T-helper 2 cell (primary cell): Measurements from ENCODE around the gene SLC35F3.
"Not testable (repeated sequence)": the region's sequence is repeated elsewhere in the genome, so short reads cannot be mapped to it uniquely, and the experiment has no call there.

Experiments
- DNase-seq, 5 experiments: peaks; one replicate each; pipeline versions ENCODE4 v3.0.0 to v3.0.0-alpha.2; 2012 to 2022

The SLC35F3 gene

DNA sequence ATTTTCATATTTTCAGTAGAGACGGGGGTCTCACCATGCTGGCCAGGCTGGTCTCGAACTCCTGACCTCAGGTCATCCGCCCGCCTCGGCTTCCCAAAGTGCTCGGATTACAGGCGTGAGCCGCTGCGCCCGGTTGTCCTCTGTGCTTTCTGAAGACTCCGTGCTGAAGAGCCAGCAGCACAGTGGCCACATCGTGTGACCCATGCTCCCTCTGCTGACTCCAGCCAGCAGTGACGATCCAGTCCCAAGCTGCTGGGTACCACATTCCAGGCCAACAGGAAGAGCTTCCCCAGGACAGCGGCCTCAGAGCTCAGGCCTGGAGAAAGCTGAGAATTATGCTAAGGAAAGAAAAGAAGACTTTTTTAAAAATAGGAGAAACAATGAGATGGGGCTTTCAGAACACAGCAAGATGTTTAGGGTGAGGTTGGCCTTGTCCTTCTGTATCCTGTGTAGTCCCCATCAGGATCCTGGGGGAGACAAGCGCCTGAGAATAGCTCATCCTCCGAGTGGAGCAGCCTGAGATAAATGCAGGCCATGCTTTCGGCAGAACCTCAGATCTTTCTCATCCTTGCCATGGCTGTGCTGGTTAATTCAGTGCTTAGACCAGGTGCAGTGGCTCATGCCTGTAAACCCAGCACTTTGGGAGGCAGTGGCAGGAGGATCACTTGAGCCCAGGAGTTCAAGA is 207.1 kb downstream of the SLC35F3 start:
- DNase-seq, result no peak

DNA sequence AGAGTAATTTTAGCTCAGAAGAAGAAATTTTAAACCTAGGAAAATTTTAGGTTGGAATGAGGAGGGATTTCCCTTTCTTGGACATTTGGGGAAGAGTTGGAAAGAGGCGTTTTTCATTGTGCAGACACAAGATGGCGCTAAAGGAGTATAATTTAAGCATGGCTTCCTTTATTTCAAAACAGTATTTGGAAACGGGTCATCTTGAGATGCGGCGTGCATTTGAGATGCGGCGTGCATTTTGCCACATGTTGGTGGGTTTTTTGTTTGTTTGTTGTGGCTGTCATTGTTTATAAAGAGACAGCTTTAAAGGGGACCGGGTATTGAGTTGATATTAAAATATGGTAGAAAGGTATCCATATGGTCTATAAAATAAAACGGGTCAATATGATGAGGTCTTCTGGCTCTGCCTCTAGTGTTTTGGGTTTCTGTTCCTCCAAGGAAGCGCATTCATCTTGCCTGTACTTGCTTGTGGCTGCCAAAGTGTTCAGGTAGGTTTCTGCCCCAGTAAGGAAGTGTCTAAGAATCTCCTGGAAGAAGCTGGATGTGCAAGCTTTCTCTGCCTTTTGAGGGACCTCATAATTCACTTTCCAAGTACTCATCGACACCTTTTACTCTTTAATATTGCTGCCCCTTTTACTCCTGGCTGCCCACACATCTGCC is 210.3 kb downstream of the SLC35F3 start:
- DNase-seq, result peak in 1 of 5 experiments; percentile 62

DNA sequence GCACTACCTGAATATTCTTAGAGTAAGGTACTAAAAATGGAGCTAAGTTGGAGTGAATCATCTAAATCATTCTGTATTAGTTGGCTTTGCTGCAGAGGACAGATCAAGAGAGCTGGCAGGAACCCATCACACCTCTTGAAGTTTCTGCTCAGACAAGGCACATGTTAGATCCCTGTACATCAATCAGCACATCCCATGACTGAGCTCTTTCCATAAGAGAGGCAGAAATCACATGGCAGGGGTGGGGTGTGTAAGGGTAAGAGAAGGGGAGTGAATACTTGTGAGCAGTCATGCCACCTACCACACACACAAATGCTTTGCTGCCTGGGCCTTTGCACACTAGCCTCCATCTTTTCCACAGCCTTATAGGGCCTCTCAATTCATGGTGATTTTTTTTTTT is 214.4 kb downstream of the SLC35F3 start:
- no peak for DNase-seq

GRCh38 chr1:234119431-234119830 is 215.0 kb downstream of the SLC35F3 start:
- no peak for DNase-seq

GRCh38 chr1:234120327-234120944 is 216.0 kb downstream of the SLC35F3 start:
- DNase-seq, result no peak

DNA sequence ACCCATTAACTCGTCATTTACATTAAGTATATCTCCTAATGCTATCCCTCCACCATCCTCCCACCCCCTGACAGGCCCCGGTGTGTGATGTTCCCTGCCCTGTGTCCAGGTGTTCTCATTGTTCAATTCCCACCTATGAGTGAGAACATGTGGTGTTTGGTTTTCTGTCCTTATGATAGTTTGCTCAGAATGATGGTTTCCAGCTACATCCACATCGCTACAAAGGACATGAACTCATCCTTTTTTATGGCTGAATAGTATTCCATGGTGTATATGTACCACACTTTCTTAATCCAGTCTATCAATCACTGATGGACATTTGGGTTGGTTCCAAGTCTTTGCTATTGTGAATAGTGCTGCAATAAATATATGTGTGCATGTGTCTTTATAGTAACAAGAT is 217.2 kb downstream of the SLC35F3 start:
- DNase-seq, result not testable (repeated sequence)

- not testable (repeated sequence) for DNase-seq
Observed at GRCh38 chr1:234122571-234122970, 218.1 kb downstream of the SLC35F3 start.

GRCh38 chr1:234123867-234124266 is 219.4 kb downstream of the SLC35F3 start:
- no peak for DNase-seq

GRCh38 chr1:234125283-234125682 is 220.8 kb downstream of the SLC35F3 start:
- DNase-seq, result peak in 2 of 5 experiments; percentile 23 to 68

- DNase-seq, result no peak
Observed at GRCh38 chr1:234125714-234126113, 221.2 kb downstream of the SLC35F3 start.

DNA sequence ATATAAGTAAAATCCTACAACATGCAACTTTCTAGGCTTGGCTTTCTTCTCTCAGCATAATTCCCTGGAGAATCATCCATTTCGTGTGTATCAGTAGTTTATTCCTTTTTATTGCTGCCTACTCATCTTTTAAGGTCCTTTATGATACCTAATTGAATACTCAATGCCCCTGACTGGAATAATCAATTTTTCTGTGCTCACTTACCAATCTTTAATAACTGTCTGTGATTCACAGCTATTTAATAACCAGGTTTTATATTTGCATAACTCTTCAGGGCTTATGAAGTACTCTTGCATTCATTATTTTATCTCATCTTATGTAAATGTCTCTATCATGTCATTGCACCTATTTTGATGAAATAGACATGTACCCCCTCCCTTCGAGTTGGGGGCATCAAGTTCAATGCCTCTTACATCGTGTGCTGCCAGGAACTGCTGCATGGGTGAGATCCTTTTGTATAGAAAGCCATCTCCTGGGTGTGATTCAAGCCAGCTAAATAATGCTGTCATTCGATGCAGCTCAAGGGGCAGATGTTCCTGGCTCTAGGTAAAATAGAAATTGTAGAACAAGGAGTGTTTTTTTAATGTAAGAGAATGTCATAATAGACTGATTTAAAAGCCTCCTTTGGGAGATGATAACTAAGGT is 222.7 kb downstream of the SLC35F3 start:
- DNase-seq, result no peak

DNA sequence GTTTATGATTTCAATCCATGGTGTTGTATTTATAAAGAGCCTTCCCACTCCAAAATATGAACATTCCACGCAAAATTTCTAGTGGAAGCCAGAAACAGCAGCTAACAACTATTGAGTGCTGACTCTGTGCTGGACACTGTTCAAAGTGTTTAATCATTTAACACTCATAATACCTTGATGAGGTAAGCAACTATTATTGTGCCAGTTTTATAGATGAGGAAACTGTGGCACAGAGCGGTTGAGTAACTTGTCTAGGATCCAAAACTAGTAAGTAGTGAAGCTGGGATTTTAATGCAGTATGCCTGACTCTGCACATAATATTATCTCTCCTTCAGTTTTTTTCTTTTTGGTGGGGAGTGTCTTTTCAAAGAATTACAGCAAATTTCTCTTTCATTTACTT is 228.3 kb downstream of the SLC35F3 start:
- DNase-seq, result no peak

GRCh38 chr1:234134878-234135277 is 230.4 kb downstream of the SLC35F3 start:
- no peak for DNase-seq

GRCh38 chr1:234135501-234135900 is 231.0 kb downstream of the SLC35F3 start:
- no peak for DNase-seq

DNA sequence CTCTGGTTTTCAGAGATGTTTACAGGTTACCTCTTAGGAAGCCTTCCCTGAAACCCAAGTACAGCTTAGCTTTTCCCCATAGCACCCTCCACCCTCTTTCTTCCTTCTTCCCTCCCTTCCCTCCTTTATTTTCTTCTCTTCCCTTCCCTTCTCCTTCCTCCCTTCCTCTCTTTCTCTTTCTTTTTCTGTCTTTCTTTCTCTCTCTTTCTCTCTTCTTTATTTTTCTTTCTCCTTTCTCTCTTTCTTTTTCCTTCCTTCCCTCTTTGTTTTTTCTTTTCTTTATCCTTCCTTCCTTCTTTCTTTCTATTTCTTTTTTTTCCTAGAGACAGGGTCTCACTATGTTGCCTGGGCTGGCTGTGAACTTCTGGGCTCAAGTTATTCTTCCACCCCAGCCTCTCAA is 231.6 kb downstream of the SLC35F3 start:
- no peak for DNase-seq

- no peak for DNase-seq
Observed at GRCh38 chr1:234139966-234140365, 235.5 kb downstream of the SLC35F3 start.

DNA sequence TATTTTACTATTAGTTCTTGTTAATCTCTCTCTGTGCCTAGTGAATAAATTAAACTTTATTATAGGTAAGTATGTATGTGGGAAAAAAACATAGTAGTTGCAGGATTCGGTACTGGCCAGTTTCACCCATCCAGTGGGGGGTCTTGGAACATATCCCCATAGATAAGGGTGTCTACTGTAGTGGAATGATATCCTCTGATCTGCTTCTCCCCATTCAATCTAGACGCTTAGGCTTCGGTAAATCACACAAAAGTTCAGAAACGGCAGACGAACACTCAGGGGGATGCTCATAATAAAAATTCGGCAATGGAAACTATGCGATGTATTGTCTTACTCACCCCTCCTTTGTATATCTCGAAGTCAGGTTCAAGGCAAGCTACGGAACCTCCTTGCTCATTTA is 235.9 kb downstream of the SLC35F3 start:
- DNase-seq, result no peak

DNA sequence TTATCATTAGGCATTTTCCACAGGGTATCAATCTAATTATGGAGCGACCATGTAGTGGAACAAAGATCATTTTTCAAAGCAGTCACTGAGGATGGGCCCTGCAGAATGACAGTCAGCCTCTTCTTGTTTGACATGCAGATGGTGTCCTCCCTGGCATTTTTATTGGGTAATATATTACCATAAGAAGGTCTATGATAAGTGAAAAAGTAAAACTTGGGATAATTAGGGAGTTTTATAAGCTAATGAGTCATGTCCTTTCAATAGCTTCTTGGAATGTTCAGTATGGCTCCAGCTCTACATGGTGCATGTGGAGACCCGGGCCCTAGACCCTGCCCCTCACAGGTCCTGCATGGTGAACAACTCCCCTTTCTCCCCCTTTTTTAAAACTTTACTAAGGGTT is 236.5 kb downstream of the SLC35F3 start:
- no peak for DNase-seq

DNA sequence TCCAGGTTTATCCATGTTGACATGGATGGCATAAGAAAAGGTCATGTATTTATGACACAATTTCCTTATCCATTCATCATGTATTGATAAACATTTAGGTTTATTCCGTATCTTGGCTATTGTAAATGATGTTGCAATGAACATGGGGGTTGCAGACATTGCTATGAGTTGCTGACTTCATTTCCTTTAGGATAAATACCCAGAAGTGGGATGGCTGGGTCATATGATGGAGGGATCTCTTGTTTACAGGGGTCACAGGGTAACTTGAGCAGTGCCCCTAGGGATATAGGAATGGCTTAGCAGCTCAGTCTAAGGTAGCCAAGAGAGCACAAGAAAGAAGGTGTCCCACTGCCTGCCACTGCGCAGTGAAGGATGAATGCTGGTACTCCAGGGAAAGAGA is 239.2 kb downstream of the SLC35F3 start:
- DNase-seq, result no peak

- DNase-seq, result no peak
Observed at GRCh38 chr1:234144901-234145300, 240.4 kb downstream of the SLC35F3 start.

DNA sequence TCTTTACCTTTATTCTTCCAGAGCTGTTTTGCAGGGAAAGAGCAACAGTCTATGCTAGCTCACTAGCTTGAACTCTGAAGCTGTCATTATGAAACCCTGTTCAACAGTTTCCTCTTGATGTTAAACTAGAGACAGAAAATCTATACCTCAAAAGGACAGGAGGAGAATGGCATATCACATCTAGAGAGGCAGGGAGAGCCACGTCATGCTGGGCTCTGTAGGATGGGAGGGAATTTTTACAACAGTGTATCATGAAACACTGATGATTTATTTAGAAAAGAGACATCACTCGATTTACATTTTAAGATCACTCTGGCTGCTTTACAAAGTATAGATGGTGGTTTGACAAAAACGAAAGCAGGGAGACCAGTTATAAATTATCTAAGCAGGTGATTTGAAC is 243.9 kb downstream of the SLC35F3 start:
- DNase-seq, result peak in 1 of 5 experiments; percentile 28

GRCh38 chr1:234148816-234149215 is 244.3 kb downstream of the SLC35F3 start:
- no peak for DNase-seq

GRCh38 chr1:234149217-234149616 is 244.7 kb downstream of the SLC35F3 start:
- no peak for DNase-seq

GRCh38 chr1:234150892-234151291 is 246.4 kb downstream of the SLC35F3 start:
- DNase-seq, result no peak
